ENCODE data around the gene PACSIN2. TPM values are rescaled to one million over a fixed set of nuclear protein-coding genes. Genes with fewer than 3 reads are reported as not detected.

PACSIN2 gene
- total and polyA plus RNA-seq, 2 of the 13 experiments (the other 11 are each of a cell fraction or from before 2014, with no cell fraction given): 54.1 to 68.8 TPM

- TF ChIP-seq MAZ (IDR thresholded peaks at IDR 0.05; ENCODE audit: borderline replicate concordance, low read depth, low read length) (no peak), MAZ (CRISPR knock-in tag; IDR thresholded peaks at IDR 0.05; ENCODE audit: low read depth) (peak; percentile 17), SCMH1 (CRISPR knock-in tag; IDR thresholded peaks at IDR 0.05; ENCODE audit: borderline replicate concordance) (no peak), AHR (CRISPR knock-in tag; IDR thresholded peaks at IDR 0.05) (peak; percentile 17; the same call in 1 of the 2 replicates), ZNF792 (CRISPR knock-in tag; IDR thresholded peaks at IDR 0.05) (no peak), THAP8 (CRISPR knock-in tag; IDR thresholded peaks at IDR 0.05; ENCODE audit: borderline replicate concordance) (peak; percentile 47; the same call in 1 of the 2 replicates), TFE3 (CRISPR knock-in tag; IDR thresholded peaks at IDR 0.05) (0 out of 2 replicates have a peak, but pooled peaks have one; percentile 5), MAFG (CRISPR knock-in tag; IDR thresholded peaks at IDR 0.05) (0 out of 2 replicates have a peak, but pooled peaks have one; percentile 18), MED13 (CRISPR knock-in tag; IDR thresholded peaks at IDR 0.05) (peak; percentile 6; the same call in 1 of the 2 replicates), ZNF292 (CRISPR knock-in tag; IDR thresholded peaks at IDR 0.05; ENCODE audit: borderline replicate concordance, low read depth) (0 out of 2 replicates have a peak, but pooled peaks have one; percentile 10), PITX1 (CRISPR knock-in tag; IDR thresholded peaks at IDR 0.05) (0 out of 2 replicates have a peak, but pooled peaks have one; percentile 3), ZNF3 (CRISPR knock-in tag; IDR thresholded peaks at IDR 0.05) (0 out of 2 replicates have a peak, but pooled peaks have one; percentile 6), ZNF17 (CRISPR knock-in tag; IDR thresholded peaks at IDR 0.05) (no peak), SP4 (CRISPR knock-in tag; IDR thresholded peaks at IDR 0.05) (no peak), ZFY (CRISPR knock-in tag; IDR thresholded peaks at IDR 0.05) (peak; percentile 20; the same call in 1 of the 2 replicates), MYC (CRISPR knock-in tag; IDR thresholded peaks at IDR 0.05; ENCODE audit: borderline replicate concordance) (peak; percentile 75; the same call in 1 of the 2 replicates), ZNF432 (CRISPR knock-in tag; IDR thresholded peaks at IDR 0.05; ENCODE audit: borderline replicate concordance) (0 out of 2 replicates have a peak, but pooled peaks have one; percentile 36), CCAR2 (optimal IDR thresholded peaks at IDR 0.05; ENCODE audit: low read depth, low read length) (no peak), HNRNPL (IDR thresholded peaks at IDR 0.05; ENCODE audit: low read depth, low read length) (0 out of 2 replicates have a peak, but pooled peaks have one; percentile 37), YEATS4 (CRISPR knock-in tag; IDR thresholded peaks at IDR 0.05; ENCODE audit: borderline replicate concordance) (peak; percentile 14; the same call in 1 of the 2 replicates), HNRNPUL1 (IDR thresholded peaks at IDR 0.05; ENCODE audit: low read depth, low read length) (no peak), ZNF235 (CRISPR knock-in tag; IDR thresholded peaks at IDR 0.05; ENCODE audit: borderline replicate concordance) (no peak), RBM22 (optimal IDR thresholded peaks at IDR 0.05; ENCODE audit: low read length) (peak; percentile 82), MAX (IDR thresholded peaks at IDR 0.05) (peak; percentile 69; the same call in 1 of the 2 replicates), AGO2 (optimal IDR thresholded peaks at IDR 0.05; ENCODE audit: low read depth, low read length) (peak; percentile 73), NCOA1 (CRISPR knock-in tag; IDR thresholded peaks at IDR 0.05) (0 out of 2 replicates have a peak, but pooled peaks have one; percentile 66), ZNF800 (CRISPR knock-in tag; IDR thresholded peaks at IDR 0.05) (0 out of 2 replicates have a peak, but pooled peaks have one; percentile 9), POLR2A (IDR thresholded peaks at IDR 0.05; ENCODE audit: insufficient read depth in 1 of 2, low read depth in 2 of 2, low read length in 2 of 2) (peak; percentile 40 to 57; a peak in 2 of 4 replicates)
Measured at GRCh38 chr22:42994276-42994916, 20.6 kb downstream of the PACSIN2 start (continued).
